GM23248 (cell line): ENCODE measurements around the gene TMEM63C. TPM values are rescaled to one million over a fixed set of nuclear protein-coding genes. Genes with fewer than 3 reads are reported as not detected.

Experiments
- DNase-seq: peaks from one replicate; pipeline ENCODE4 v3.0.0-alpha.2; 2015
- H2AFZ ChIP-seq: fragments of 200-600 bp; sonication (generic); 2 replicates; pipeline ENCODE4 v1.6.1; 2016; ENCODE audit warnings: antibody characterized with exemption
- H3F3A ChIP-seq: fragments of 200-600 bp; sonication (generic); 2 replicates; pipeline ENCODE4 v1.6.1; 2016; ENCODE audit warnings: mild to moderate bottlenecking, antibody characterized with exemption, mixed run types; ENCODE audit not compliant: insufficient read depth
- H3K27ac ChIP-seq: fragments of 200-600 bp; sonication (generic); 2 replicates; pipeline ENCODE4 v1.5.1; 2016; ENCODE audit warnings: mild to moderate bottlenecking
- H3K27me3 ChIP-seq: fragments of 200-600 bp; sonication (generic); replicated peaks from 2 replicates; pipeline ENCODE4 v1.6.1; 2016; ENCODE audit warnings: mild to moderate bottlenecking; ENCODE audit not compliant: insufficient read depth
- H3K36me3 ChIP-seq: fragments of 200-600 bp; sonication (generic); 2 replicates; pipeline ENCODE4 v1.6.1; 2016; ENCODE audit warnings: low read depth, mild to moderate bottlenecking
- H3K4me1 ChIP-seq: fragments of 200-600 bp; sonication (generic); 2 replicates; pipeline ENCODE4 v1.6.1; 2016; ENCODE audit warnings: mild to moderate bottlenecking; ENCODE audit not compliant: insufficient read depth
- H3K4me2 ChIP-seq: fragments of 200-600 bp; sonication (generic); one replicate; pipeline ENCODE4 v1.6.1; 2016; ENCODE audit warnings: mild to moderate bottlenecking; ENCODE audit not compliant: unreplicated experiment
- H3K4me3 ChIP-seq: fragments of 200-600 bp; sonication (generic); 2 replicates; pipeline ENCODE4 v1.5.1; 2016; ENCODE audit warnings: mild to moderate bottlenecking
- H3K79me2 ChIP-seq: fragments of 200-600 bp; sonication (generic); 2 replicates; pipeline ENCODE4 v1.6.1; 2016; ENCODE audit warnings: mild to moderate bottlenecking; ENCODE audit not compliant: insufficient read depth
- H3K9ac ChIP-seq: fragments of 200-600 bp; sonication (generic); 2 replicates; pipeline ENCODE4 v1.6.1; 2016; ENCODE audit warnings: mild to moderate bottlenecking
- H3K9me2 ChIP-seq: fragments of 200-600 bp; sonication (generic); 2 replicates; pipeline ENCODE4 v1.6.1; 2016; ENCODE audit warnings: mixed run types, mild to moderate bottlenecking, moderate library complexity; ENCODE audit not compliant: insufficient read depth
- H3K9me3 ChIP-seq: fragments of 200-600 bp; sonication (generic); one replicate; pipeline ENCODE4 v1.6.1; 2017; ENCODE audit warnings: low read depth
- H4K20me1 ChIP-seq: fragments of 200-600 bp; sonication (generic); 2 replicates; pipeline ENCODE4 v1.6.0; 2016; ENCODE audit not compliant: insufficient read depth
- EZH2 ChIP-seq: fragments of 200-600 bp; sonication (generic); IDR thresholded peaks from 2 replicates; pipeline ENCODE4 v1.6.1; 2018; ENCODE audit warnings: antibody characterized with exemption, mild to moderate bottlenecking; ENCODE audit not compliant: insufficient read depth, poor library complexity, severe bottlenecking
- EZH2phosphoT487 ChIP-seq: fragments of 200-600 bp; sonication (generic); IDR thresholded peaks from 2 replicates; pipeline ENCODE4 v1.6.1; 2018; ENCODE audit warnings: antibody characterized with exemption, moderate library complexity, mild to moderate bottlenecking, low read depth; ENCODE audit not compliant: insufficient read depth
- WGBS, 2 experiments: methylation state at CpG; one replicate each; pipeline ENCODE4 v1.1.6; 2015 to 2017; ENCODE audit warnings: low lambda C conversion rate in 2 of 2, low coverage in 1 of 2; ENCODE audit errors: missing lambda C conversion rate in 2 of 2; 5-methylcytosine and 5-hydroxymethylcytosine counted together
- in situ Hi-C: fragments of 300-500 bp; cut with MboI; formaldehyde crosslinking; loops from 2 replicates; pipeline ENCODE4 v1.15.0; 2020
- polyA plus RNA-seq: library from polyadenylated mRNA; unstranded; fragments of >200 nt; fragmentation: Nextera tagmentation; extraction: Ambion mirVana; gene quantifications from 2 replicates; pipeline ENCODE4 v1.2.1, GENCODE V29; 2016
- total RNA-seq: library from RNA; depleted of rRNA; stranded (reverse); fragments of >200 nt; shearing (Covaris generic); gene quantifications from 2 replicates; pipeline ENCODE4 v1.2.3, GENCODE V29; 2014

TMEM63C gene
- total and polyA plus RNA-seq, 2 experiments from 2014 or later, result not detected

DNA sequence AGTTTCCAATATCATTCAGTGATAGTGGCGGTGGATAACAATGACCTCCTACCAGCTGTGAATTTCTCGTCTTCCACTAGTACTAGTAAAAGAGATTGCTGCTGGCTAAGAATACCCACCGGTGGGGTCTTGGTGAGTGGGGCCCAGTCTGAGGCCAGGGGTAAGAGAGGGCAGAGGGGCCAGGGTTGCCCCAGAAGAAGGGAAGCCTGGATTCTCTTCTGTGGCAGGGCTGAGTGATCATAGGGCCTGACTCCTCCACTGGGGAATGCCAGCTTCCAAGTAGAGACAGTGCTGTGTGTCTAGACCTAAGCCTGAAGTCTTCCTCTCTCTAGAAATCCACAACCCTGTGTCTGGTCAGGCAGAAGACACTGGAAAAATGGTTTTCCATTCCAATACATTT is 5.8 kb upstream of the TMEM63C start:
- H3K79me2 ChIP-seq, result no peaks in the 10 kb centered on the region
- WGBS, 2 experiments, result 61% methylated on average over 3 of the region's 3 CpGs
- H3F3A ChIP-seq, result no peaks in the 10 kb centered on the region
- no peaks in the 10 kb centered on the region for H3K4me1 ChIP-seq
- no peaks in the 10 kb centered on the region for H3K9me2 ChIP-seq
- no peak overlapping the region for H3K4me2 ChIP-seq
- no peak overlapping the region for H3K9ac ChIP-seq
- no peak overlapping the region for H2AFZ ChIP-seq
- H3K4me3 ChIP-seq, result no peak overlapping the region
- no peak for DNase-seq
- no peaks in the 10 kb centered on the region for H3K9me3 ChIP-seq
- H3K27ac ChIP-seq, result no peak overlapping the region
- no peaks in the 10 kb centered on the region for H3K36me3 ChIP-seq
- peaks cover 12% of the 10 kb centered on the region for H3K27me3 ChIP-seq
- no peaks in the 10 kb centered on the region for H4K20me1 ChIP-seq
- in situ Hi-C loops, result no loop called here
- TF ChIP-seq EZH2phosphoT487 (no peak), EZH2 (no peak)

GRCh38 chr14:77177702-77178101 is 3.9 kb upstream of the TMEM63C start:
- Histone ChIP-seq H3K27ac (no peak overlapping the region), H2AFZ (no peak overlapping the region), H3K9me3 (no peaks in the 10 kb centered on the region), H3F3A (no peaks in the 10 kb centered on the region), H3K9me2 (no peaks in the 10 kb centered on the region), H4K20me1 (no peaks in the 10 kb centered on the region), H3K4me1 (no peaks in the 10 kb centered on the region), H3K9ac (no peak overlapping the region), H3K4me3 (no peak overlapping the region), H3K4me2 (no peak overlapping the region), H3K79me2 (no peaks in the 10 kb centered on the region), H3K27me3 (peaks cover 26% of the 10 kb centered on the region), H3K36me3 (no peaks in the 10 kb centered on the region)
- TF ChIP-seq EZH2phosphoT487 (no peak), EZH2 (no peak)
- DNase-seq, result no peak
- in situ Hi-C loops, result no loop called here
- 86 to 96% methylated on average over 1 of the region's 1 CpG for WGBS, 2 experiments

DNA sequence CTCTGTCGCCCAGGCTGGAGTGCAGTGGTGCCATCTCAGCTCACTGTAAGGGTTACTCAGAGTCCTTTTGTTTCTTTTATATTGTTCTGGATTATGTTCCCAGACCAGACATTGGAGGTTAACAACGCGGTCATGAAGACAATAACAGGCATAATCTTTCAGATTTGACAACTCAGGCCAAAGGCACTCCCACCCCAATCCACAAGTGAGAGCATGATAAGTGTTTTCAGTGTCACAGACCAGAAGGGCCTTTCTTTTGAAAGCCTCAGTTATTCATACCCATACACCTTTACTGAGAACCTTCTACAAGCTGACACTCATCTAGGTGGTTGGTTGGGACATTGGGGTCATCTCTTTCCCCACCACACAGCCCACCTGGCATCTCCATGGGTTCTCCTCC is 2.9 kb upstream of the TMEM63C start:
- no peak overlapping the region for H3K27ac ChIP-seq
- no peaks in the 10 kb centered on the region for H3K4me1 ChIP-seq
- no peak overlapping the region for H3K4me3 ChIP-seq
- H3K27me3 ChIP-seq, result peaks cover 28% of the 10 kb centered on the region
- H2AFZ ChIP-seq, result no peak overlapping the region
- in situ Hi-C loops, result no loop called here
- WGBS, 2 experiments, result 35% methylated on average over 3 of the region's 3 CpGs
- no peaks in the 10 kb centered on the region for H3K9me3 ChIP-seq
- TF ChIP-seq EZH2 (no peak), EZH2phosphoT487 (no peak)
- H3K9me2 ChIP-seq, result no peaks in the 10 kb centered on the region
- no peaks in the 10 kb centered on the region for H3K79me2 ChIP-seq
- H3F3A ChIP-seq, result no peaks in the 10 kb centered on the region
- H3K4me2 ChIP-seq, result no peak overlapping the region
- no peaks in the 10 kb centered on the region for H4K20me1 ChIP-seq
- no peaks in the 10 kb centered on the region for H3K36me3 ChIP-seq
- no peak for DNase-seq
- no peak overlapping the region for H3K9ac ChIP-seq

GRCh38 chr14:77180726-77181602 is 634 bp upstream of the TMEM63C start:
- no peak for TF ChIP-seq EZH2
- no peak for TF ChIP-seq EZH2phosphoT487
- no peak overlapping the region for H3K4me2 ChIP-seq
- H3K27me3 ChIP-seq, result peaks cover 31% of the 10 kb centered on the region
- H4K20me1 ChIP-seq, result no peaks in the 10 kb centered on the region
- no peak overlapping the region for H2AFZ ChIP-seq
- no peaks in the 10 kb centered on the region for H3K9me3 ChIP-seq
- H3K4me3 ChIP-seq, result no peak overlapping the region
- H3K4me1 ChIP-seq, result no peaks in the 10 kb centered on the region
- H3K79me2 ChIP-seq, result no peaks in the 10 kb centered on the region
- no peaks in the 10 kb centered on the region for H3F3A ChIP-seq
- no peak for DNase-seq
- H3K27ac ChIP-seq, result no peak overlapping the region
- in situ Hi-C loops, result no loop called here
- H3K9me2 ChIP-seq, result no peaks in the 10 kb centered on the region
- H3K9ac ChIP-seq, result no peak overlapping the region
- WGBS, 2 experiments, result 25 to 28% methylated on average over 12 of the region's 12 CpGs
- no peaks in the 10 kb centered on the region for H3K36me3 ChIP-seq
